ENCODE measurements around the gene ZNF784. TPM values are rescaled to one million over a fixed set of nuclear protein-coding genes. Genes with fewer than 3 reads are reported as not detected.

The ZNF784 gene
- total and polyA plus RNA-seq, 9 of the 15 experiments (the other 6 are each of a cell fraction or from before 2014, with no cell fraction given) = 0.14 to 6.1 (median 2.1) TPM

GRCh38 chr19:55653651-55654322 lies 29.4 kb upstream of the ZNF784 start (continued):
- TF ChIP-seq STAT5B (CRISPR knock-in tag; IDR thresholded peaks at IDR 0.05) (no peak), IFI16 (CRISPR knock-in tag; IDR thresholded peaks at IDR 0.05) (no peak), KAT2B (IDR thresholded peaks at IDR 0.05; ENCODE audit: low read depth, low read length) (peak; percentile 100), SMAD1 (IDR thresholded peaks at IDR 0.05; ENCODE audit: low read depth, low read length, partially characterized antibody) (no peak), ZNF407 (IDR thresholded peaks at IDR 0.05; ENCODE audit: low read depth) (no peak), BHLHE40 (IDR thresholded peaks at IDR 0.05; ENCODE audit: low read length) (peak; percentile 67), FUS (optimal IDR thresholded peaks at IDR 0.05; ENCODE audit: low read depth, low read length) (no peak), ELF2 (CRISPR knock-in tag; IDR thresholded peaks at IDR 0.05) (peak; percentile 98), JUNB (CRISPR knock-in tag; conservative IDR thresholded peaks at IDR 0.05) (no peak), KAT8 (IDR thresholded peaks at IDR 0.05; ENCODE audit: low read depth) (no peak), SIX5 (IDR thresholded peaks at IDR 0.05; ENCODE audit: borderline replicate concordance in 1 of 2, insufficient read depth in 1 of 2, low read depth in 1 of 2, low read length in 2 of 2) (no peak; a peak in 1 of 4 replicates), MTA2 (IDR thresholded peaks at IDR 0.05; ENCODE audit: low read depth) (no peak), NCOA6 (IDR thresholded peaks at IDR 0.05) (no peak), PHF21A (IDR thresholded peaks at IDR 0.05; ENCODE audit: borderline replicate concordance, low read depth) (0 out of 2 replicates have a peak, but pooled peaks have one; percentile 23), TAL1 (IDR thresholded peaks at IDR 0.05) (peak; percentile 27; the same call in 1 of the 2 replicates), NR2C1 (IDR thresholded peaks at IDR 0.05) (peak; percentile 91), NR2C1 (tag; IDR thresholded peaks at IDR 0.05) (peak; percentile 95), HDAC1 (IDR thresholded peaks at IDR 0.05) (peak in 1 of 2 experiments; percentile 68; a peak in 1 of 4 replicates), ZNF639 (CRISPR knock-in tag; conservative IDR thresholded peaks at IDR 0.05 in 1 of 2, IDR thresholded peaks at IDR 0.05 in 1 of 2) (peak in 1 of 2 experiments; percentile 88; a peak in 2 of 4 replicates), MYC (IDR thresholded peaks at IDR 0.05; ENCODE audit: low read depth, low read length) (peak; percentile 87), MYC (CRISPR knock-in tag; IDR thresholded peaks at IDR 0.05; ENCODE audit: borderline replicate concordance, low read depth) (peak; percentile 35; the same call in 1 of the 2 replicates)

Data from K562 (cell line).